Panc1 (cell line): ENCODE measurements around the gene EGR1. TPM values are rescaled to one million over a fixed set of nuclear protein-coding genes. Genes with fewer than 3 reads are reported as not detected.

ENCODE experiments used
- ATAC-seq: fragments of 200-7000 bp; cut with Tn5 transposase; 2 replicates; pipeline ENCODE4 v1.9.1; 2020; ENCODE audit warnings: mild to moderate bottlenecking, moderate library complexity
- BruUV-seq: library from RNA; stranded (reverse); fragments of 400-500 nt; replicated peaks from 2 replicates; lab custom pipeline; 2021; lab: Mats Ljungman, UMichigan
- CTCF ChIA-PET: fragments of 300-600 bp; sonication (Branson Sonifier 250); formaldehyde crosslinking; loops from one replicate; lab custom pipeline; 2022; ENCODE audit warnings: antibody characterized with exemption; lab: Charles Lee
- POLR2A ChIA-PET: fragments of 300-600 bp; sonication (Branson Sonifier 250); formaldehyde crosslinking; loops from one replicate; lab custom pipeline; 2022; ENCODE audit warnings: antibody characterized with exemption; lab: Charles Lee
- DNase-seq: peaks from one replicate; pipeline ENCODE4 v3.0.0-alpha.2; 2010; ENCODE audit warnings: low read depth, low spot score
- H3K27ac ChIP-seq: 2 replicates; pipeline ENCODE4 v1.5.1; 2011; ENCODE audit warnings: mild to moderate bottlenecking, low read length, inconsistent platforms
- H3K27me3 ChIP-seq: fragments of 200-500 bp; sonication (Bioruptor generic); 2 replicates; pipeline ENCODE4 v1.6.0; 2014; ENCODE audit warnings: low read length, inconsistent platforms; ENCODE audit not compliant: control insufficient read depth, insufficient read depth
- H3K36me3 ChIP-seq: fragments of 200-500 bp; sonication (Bioruptor generic); 2 replicates; pipeline ENCODE4 v1.5.1; 2014; ENCODE audit warnings: inconsistent platforms, mild to moderate bottlenecking, low read length, moderate library complexity; ENCODE audit not compliant: control insufficient read depth, insufficient read depth
- H3K4me1 ChIP-seq: 2 replicates; pipeline ENCODE4 v1.5.1; 2011; ENCODE audit warnings: inconsistent platforms, mild to moderate bottlenecking, low read length, moderate library complexity; ENCODE audit not compliant: control insufficient read depth, insufficient read depth
- H3K4me3 ChIP-seq, 2 experiments: 2 replicates each; pipeline ENCODE4 v1.5.1; 2011 to 2012; ENCODE audit warnings: low read depth in 2 of 2, low read length in 2 of 2, mild to moderate bottlenecking in 2 of 2, inconsistent platforms in 1 of 2, moderate library complexity in 1 of 2
- H3K9me3 ChIP-seq: fragments of 200-500 bp; sonication (Bioruptor generic); 2 replicates; pipeline ENCODE4 v1.5.1; 2014; ENCODE audit warnings: low read depth, mild to moderate bottlenecking, inconsistent platforms, low read length, moderate library complexity; ENCODE audit not compliant: control insufficient read depth, insufficient read depth
- CTCF ChIP-seq: fragments of 450-650 bp; IDR thresholded peaks from 2 replicates; pipeline ENCODE4 v1.5.1; 2017; ENCODE audit warnings: mild to moderate bottlenecking
- POLR2AphosphoS5 ChIP-seq: IDR thresholded peaks from 2 replicates; pipeline ENCODE4 v1.6.1; 2012; ENCODE audit warnings: mild to moderate bottlenecking, low read depth, low read length, moderate library complexity
- REST ChIP-seq, 2 experiments: IDR thresholded peaks; 2 replicates each; pipeline ENCODE4 v1.6.1; 2011 to 2012; ENCODE audit warnings: low read depth in 2 of 2, control low read depth in 1 of 2, low read length in 1 of 2, mild to moderate bottlenecking in 1 of 2, moderate library complexity in 1 of 2; ENCODE audit not compliant: insufficient read depth in 1 of 2
- SIN3A ChIP-seq: IDR thresholded peaks from 2 replicates; pipeline ENCODE4 v1.6.1; 2012; ENCODE audit warnings: low read depth, mild to moderate bottlenecking, low read length, moderate library complexity, borderline replicate concordance; ENCODE audit not compliant: insufficient read depth
- TCF7L2 ChIP-seq: IDR thresholded peaks from 2 replicates; pipeline ENCODE4 v1.6.1; 2011; ENCODE audit warnings: mild to moderate bottlenecking, low read depth, low read length, inconsistent platforms
- in situ Hi-C: cut with HindIII; loops from 2 replicates; pipeline ENCODE4 v1.10.0; 2016; ENCODE audit warnings: low sequenced_read_pairs, low pct_unique_long_range_greater_than_20kb
- intact Hi-C: fragments of 100-400 bp; cut with micrococcal nuclease; formaldehyde crosslinking; loops from one replicate; pipeline ENCODE4 v1.10.0; 2022; ENCODE audit not compliant: unreplicated experiment
- total RNA-seq: library from RNA; stranded (reverse); gene quantifications from one replicate; pipeline ENCODE4 v1.2.1, GENCODE V29; 2021; ENCODE audit not compliant: unreplicated experiment

EGR1 gene
- total RNA-seq, 1 experiment from 2014 or later, result 12.0 TPM

- POLR2A ChIA-PET, result interaction anchor here (0.6 to 0.7 kb wide), 4 partner anchors 68 to 881 kb away, joined by 3 to 6 read pairs (median 3); no protein-coding TSS in a partner anchor
- BruUV-seq, result TSS peak; percentile 29
- intact Hi-C loops, result no loop called here
Measured at GRCh38 chr5:138461343-138462125, 3.7 kb upstream of the EGR1 start.

DNA sequence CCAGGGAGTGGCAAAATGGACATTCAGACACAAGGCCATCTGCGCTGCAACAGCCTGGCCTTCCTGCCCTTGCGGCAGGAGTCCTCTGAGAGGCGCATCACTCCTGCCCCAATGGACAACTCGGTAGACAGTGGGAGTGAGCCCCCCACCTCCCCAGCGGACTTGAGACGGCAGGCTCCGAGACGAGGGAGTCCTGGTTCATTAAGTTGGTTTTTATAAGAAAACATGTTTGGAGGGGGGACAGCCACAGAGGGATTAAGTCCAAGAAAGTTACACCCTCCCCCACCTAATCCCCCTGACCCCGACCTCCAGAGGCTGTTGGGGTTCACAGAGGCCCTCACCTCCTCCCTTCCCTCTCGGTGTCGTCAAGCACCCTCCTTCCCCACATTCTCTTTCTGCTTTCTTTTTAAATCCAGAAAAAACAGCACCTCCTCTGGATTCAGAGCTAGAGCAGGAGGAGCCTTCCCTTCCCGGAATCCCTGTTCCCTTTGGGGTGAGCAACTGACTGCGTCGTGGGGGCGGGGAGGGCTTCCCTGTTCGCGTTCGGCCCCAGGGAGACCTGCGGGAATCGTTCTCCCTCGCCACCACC is 1.8 kb upstream of the EGR1 start:
- in situ Hi-C loops, result no loop called here
- Histone ChIP-seq H3K27me3 (no peaks in the 10 kb centered on the region), H3K4me3 (peak overlapping the region; percentile 81 to 87), H3K36me3 (no peaks in the 10 kb centered on the region), H3K27ac (peak overlapping the region; percentile 97), H3K9me3 (no peaks in the 10 kb centered on the region), H3K4me1 (peaks cover 5% of the 10 kb centered on the region; the same call in 1 of the 2 replicates)
- TSS peak; percentile 95 for BruUV-seq
- intact Hi-C loops, result no loop called here
- POLR2A ChIA-PET, result interaction anchor here (0.7 to 1.0 kb wide), 3 partner anchors 8 to 639 kb away, joined by 4 to 14 read pairs (median 7); no protein-coding TSS in a partner anchor
- TF ChIP-seq TCF7L2, result no peak
- TF ChIP-seq REST (IDR thresholded peaks at IDR 0.05; ENCODE audit: insufficient read depth in 1 of 2, low read depth in 2 of 2, low read length in 1 of 2), result no peak
- no peak for TF ChIP-seq CTCF
- TF ChIP-seq SIN3A, result no peak
- TF ChIP-seq POLR2AphosphoS5, result no peak
- DNase-seq (no peak), ATAC-seq (no peak)
- CTCF ChIA-PET, result no interaction called here

More at GRCh38 chr5:138461343-138462125, 3.7 kb upstream of the EGR1 start:
- no peaks in the 10 kb centered on the region for H3K27me3 ChIP-seq
- no peak for TF ChIP-seq SIN3A
- no peak for TF ChIP-seq CTCF
- in situ Hi-C loops, result no loop called here
- no peaks in the 10 kb centered on the region for H3K9me3 ChIP-seq
- H3K36me3 ChIP-seq, result no peaks in the 10 kb centered on the region
- CTCF ChIA-PET, result interaction anchor here (0.8 to 1.9 kb wide), 2 partner anchors 42 to 117 kb away, joined by 8 to 10 read pairs; no protein-coding TSS in a partner anchor
- DNase-seq (no peak), ATAC-seq (no peak)
- H3K4me3 ChIP-seq, result no peak overlapping the region
- H3K4me1 ChIP-seq, result peaks cover 5% of the 10 kb centered on the region; the same call in 1 of the 2 replicates
- no peak overlapping the region for H3K27ac ChIP-seq
